Cerebellar nuclear complex (tissue), 1 donor: ENCODE results near the gene TMEM242.
"Not testable (repeated sequence)": the region's sequence is repeated elsewhere in the genome, so short reads cannot be mapped to it uniquely, and the experiment has no call there.

Experiments
- DNase-seq, 2 experiments: peaks; one replicate each; lab custom pipeline; 2025; lab: John Stamatoyannopoulos, UW

Gene TMEM242

GRCh38 chr6:157323255-157323965 is at the start of gene TMEM242:
Gene TMEM242, minus strand, starts transcription at chr6:157323519. Its CDS starts 20 bp downstream, at chr6:157323499.
- DNase-seq = no peak

DNA sequence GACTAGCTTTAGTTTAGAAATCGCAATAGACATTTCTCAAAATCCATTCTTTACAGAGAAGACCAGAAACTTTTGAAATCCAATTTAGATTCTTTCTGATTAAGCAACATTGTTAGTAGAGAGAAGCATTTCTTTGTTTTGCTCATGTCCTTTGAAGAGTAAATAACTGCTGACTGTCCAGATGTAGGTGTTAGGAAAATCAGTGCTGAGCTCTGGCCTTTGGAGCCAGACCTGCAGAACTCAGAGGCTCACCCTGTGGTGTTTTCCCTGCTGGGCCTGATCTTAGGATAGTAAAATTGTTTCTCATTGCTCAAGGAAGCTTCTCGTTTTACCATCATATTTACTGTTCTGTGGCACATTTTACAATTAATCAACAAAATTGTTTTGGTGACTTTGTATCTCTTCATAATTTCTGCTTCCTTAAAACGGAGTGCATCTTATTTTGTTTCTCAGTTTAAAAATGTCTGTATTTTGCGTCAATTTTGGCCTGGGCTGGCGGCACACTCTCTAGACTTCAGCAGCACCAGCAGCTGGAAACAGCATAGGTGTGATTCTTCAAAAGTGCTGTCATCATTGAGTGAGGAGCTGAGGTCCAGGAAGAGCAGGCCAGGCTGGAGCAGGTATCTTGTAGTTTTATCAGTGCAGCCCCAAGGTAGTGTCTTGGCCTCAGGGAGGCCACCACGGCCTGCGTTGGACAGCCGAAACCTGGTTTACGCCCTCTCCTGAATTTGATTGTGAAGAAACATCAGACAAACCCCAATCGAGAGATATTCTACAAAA is 49.4 kb upstream of the TMEM242 start:
- no peak for DNase-seq

DNA sequence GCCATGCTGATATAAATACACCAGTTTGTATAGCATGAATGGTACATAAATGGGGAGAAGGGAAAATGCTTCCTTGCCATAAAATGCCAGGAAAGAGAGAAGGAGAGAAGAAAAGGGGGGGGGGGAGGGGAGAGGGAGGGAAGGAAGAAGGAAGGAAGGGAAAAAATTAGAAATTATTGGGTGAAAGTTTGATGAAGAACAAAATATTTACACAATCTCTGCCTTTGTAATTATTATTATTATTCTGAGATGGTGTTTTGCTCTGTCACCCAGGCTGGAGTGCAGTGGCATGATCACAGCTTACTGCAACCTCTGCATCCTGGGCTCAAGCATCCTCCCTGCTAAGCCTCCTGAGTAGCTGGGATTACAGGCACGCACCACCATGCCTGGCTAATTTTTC is 47.4 kb upstream of the TMEM242 start:
- DNase-seq = no peak

GRCh38 chr6:157368359-157369049 is 45.2 kb upstream of the TMEM242 start:
- DNase-seq = no peak

GRCh38 chr6:157366648-157367047 is 43.3 kb upstream of the TMEM242 start:
- DNase-seq = no peak

DNA sequence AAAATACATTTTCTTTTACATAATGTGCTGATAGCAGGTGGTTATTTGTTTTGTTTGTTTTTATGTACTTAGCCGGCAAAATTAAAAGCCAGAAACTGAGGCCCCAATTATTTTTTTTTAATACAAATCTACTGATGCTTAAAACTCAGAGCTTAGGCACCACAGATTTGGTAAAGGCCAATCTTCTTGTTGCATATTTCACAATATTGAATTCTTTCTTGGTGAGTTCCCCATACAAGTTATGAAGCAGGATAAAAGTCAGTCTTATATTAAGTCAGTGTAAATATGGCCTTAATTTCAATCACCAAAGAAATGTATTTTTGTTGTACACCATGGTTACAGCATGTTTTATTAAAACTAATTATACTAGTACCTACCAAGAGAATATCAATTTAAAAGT is 41.4 kb upstream of the TMEM242 start:
- DNase-seq = no peak

- no peak for DNase-seq
Observed at GRCh38 chr6:157361886-157362285, 38.6 kb upstream of the TMEM242 start.

GRCh38 chr6:157358287-157358686 is 35.0 kb upstream of the TMEM242 start:
- DNase-seq = no peak

DNA sequence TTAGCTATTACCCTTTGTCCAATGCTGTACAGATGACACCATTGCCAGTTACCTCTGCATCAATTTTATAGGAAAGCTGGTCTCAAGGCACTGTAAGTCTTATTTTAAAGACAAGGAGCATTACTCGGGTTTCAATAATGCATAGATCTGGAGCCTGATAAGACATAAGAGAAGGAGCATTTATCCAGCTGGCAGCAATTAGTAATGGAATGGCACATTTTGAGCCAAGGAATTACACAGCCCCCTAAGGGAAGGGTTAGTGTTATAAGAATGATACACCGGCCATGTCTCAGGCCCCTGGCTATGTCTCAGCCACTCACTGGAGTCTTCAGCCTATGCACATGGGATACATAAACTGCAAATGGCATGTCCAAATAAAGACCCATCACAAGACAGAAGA is 23.1 kb upstream of the TMEM242 start:
- DNase-seq = no peak

- no peak for DNase-seq
Observed at GRCh38 chr6:157343732-157344131, 20.4 kb upstream of the TMEM242 start.

DNA sequence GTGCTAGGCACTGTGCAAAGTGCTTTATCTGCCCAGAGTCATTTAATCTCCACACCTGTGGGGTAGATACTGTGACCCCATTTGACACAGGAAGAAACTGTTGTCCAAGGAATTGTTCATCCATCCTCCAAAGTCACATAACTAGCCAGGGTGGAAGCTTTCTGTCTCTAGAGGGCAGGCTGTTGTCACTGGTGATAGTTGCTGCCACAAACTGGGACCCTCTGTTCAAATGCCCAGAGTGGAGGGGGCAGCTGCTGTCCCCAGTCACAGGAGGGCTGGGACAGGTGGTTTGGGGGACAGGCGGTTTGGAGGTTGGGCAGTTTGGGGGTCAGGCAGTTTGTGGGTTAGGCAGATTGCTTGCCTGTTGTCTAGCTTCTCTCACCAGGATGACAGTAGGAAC is 16.1 kb upstream of the TMEM242 start:
- DNase-seq = no peak

DNA sequence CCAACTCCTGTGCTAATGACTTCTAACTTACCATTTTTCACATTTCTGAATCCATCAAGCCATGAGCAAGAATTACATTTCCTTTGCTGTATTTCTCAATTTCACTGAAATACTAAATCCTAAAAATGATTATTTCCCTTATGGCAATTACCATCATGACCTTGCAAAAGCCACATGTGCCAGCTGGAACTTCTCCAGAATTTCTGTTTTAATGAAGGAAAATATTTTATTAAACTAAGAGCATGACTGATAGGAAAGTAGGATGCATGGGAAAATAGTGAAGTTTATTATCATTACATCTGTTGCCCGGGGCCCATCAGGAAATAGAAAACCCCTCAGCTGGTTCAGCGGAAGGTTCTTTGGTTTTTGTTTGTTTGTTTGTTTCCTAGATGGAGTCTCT is 14.4 kb upstream of the TMEM242 start:
- DNase-seq = no peak

- not testable (repeated sequence) for DNase-seq
Observed at GRCh38 chr6:157337276-157337675, 14.0 kb upstream of the TMEM242 start.

- DNase-seq = no peak
Observed at GRCh38 chr6:157335829-157336228, 12.5 kb upstream of the TMEM242 start.

DNA sequence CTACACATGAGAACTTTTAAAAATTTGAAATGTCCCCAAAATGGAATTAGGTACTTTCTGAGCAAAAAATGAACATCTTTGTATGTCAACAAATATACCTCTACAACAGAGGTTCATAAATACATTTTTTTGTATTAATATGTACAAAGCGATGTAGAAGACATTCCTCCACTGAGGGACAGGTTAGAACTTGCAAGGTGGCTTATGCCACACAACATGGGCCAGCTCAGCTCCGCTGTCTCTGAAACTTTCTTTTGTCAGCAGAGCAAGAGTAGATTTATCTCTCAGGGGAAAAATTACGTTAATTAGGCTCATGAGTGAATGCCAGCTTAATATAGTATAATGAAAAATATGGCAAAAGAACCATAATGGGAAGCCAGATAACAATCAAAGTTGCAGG is 10.6 kb upstream of the TMEM242 start:
- no peak for DNase-seq

- no peak for DNase-seq
Observed at GRCh38 chr6:157333537-157333936, 10.2 kb upstream of the TMEM242 start.

DNA sequence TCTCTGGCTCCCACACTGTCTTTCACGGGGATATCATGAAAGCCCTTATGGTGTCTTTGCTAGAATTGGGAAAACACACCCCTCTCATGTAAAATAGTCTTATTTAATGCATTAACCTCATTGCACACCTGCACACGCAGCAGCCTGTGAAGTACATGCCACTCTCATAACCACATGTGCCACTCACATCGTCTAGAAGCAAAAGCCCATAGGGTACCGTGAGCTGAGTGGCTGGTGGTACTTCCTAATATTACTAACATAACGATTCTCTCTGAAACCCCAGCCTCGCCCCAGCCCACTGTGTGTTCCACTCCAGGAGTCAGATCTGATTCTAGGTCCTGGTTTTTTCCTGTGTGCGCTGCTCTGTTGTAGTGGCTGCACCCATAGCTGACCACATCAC is 9.5 kb upstream of the TMEM242 start:
- DNase-seq = no peak

- no peak for DNase-seq
Observed at GRCh38 chr6:157330831-157331230, 7.5 kb upstream of the TMEM242 start.

DNA sequence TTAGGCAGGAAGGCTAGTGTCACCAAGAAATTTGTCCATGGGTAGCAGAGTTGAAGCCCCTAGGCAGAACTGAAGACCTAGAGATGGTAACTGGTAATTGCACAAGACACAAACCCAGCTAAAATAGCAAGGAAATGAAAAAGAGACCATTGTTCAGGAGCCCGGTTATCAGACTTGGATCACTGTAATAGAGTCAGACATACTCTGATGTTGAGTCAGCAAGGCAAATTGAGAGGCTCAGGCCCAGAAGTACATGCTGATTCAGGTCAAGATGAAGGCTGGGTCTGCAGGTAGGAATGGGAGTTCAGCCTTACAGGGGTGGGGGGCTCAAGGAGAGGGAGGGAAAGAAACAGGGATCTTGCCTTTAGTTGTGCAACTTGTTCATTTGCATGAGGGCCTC is 6.5 kb upstream of the TMEM242 start:
- DNase-seq = no peak

- DNase-seq = no peak
Observed at GRCh38 chr6:157328108-157328692, 4.9 kb upstream of the TMEM242 start.

GRCh38 chr6:157326979-157327378 is 3.7 kb upstream of the TMEM242 start:
- DNase-seq = no peak

DNA sequence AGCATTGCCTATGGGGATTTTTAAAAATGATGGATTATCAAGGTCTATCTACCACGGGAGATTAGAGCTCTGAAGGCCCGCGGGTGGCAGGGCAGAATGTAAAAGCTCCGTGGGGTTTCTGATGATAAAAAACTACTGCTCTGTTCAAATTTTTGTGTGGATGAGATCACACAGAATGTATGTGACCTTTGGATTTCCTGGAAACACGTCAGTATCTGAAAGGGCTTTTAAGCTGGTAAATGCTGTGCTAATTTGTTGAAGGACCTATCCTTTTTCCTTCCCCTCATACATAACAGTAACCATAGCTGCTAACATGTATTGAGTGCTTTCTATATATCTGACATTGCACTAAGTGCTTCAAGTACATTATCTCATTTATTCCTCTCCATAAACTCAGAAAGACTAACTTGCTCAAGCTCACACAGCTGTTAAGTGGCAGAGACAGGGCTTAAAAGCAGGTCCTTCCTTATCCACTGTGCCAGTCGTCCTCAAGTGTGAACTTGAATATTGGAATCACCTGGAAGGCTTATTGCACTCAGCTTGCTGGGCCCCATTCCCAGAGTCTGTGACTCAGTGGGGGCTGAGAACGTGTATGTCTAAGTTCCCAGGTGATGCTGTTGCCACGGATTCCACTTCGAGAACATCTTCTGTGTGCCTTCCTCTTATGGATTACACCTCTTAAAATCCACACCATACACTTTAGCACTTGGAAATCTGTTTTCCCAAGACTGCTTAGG is 1.9 kb upstream of the TMEM242 start:
- DNase-seq = no peak
